Osteoblast (primary cell): ENCODE data around the gene WIPF3. TPM values are rescaled to one million over a fixed set of nuclear protein-coding genes. Genes with fewer than 3 reads are reported as not detected.

Source experiments
- DNase-seq: peaks from one replicate; pipeline ENCODE4 v3.0.0; 2011; ENCODE audit warnings: low spot score, mixed read lengths; ENCODE audit not compliant: insufficient read length; ENCODE audit errors: missing footprints
- H2AFZ ChIP-seq: 2 replicates; pipeline ENCODE4 v1.6.0; 2011; ENCODE audit warnings: mild to moderate bottlenecking, low read length
- H3K27ac ChIP-seq: 2 replicates; pipeline ENCODE4 v1.5.1; 2011; ENCODE audit warnings: mild to moderate bottlenecking, low read depth, low read length, moderate library complexity
- H3K27me3 ChIP-seq: 2 replicates; pipeline ENCODE4 v1.6.0; 2012; ENCODE audit warnings: mild to moderate bottlenecking, control low read depth, inconsistent platforms, low read length, moderate library complexity; ENCODE audit not compliant: insufficient read depth
- H3K36me3 ChIP-seq: 2 replicates; pipeline ENCODE4 v1.5.1; 2011; ENCODE audit warnings: mild to moderate bottlenecking, low read length, control low read depth, moderate library complexity; ENCODE audit not compliant: insufficient read depth
- H3K4me1 ChIP-seq: 2 replicates; pipeline ENCODE4 v1.5.1; 2011; ENCODE audit warnings: mild to moderate bottlenecking, low read length, control low read depth, moderate library complexity; ENCODE audit not compliant: insufficient read depth
- H3K4me2 ChIP-seq: 2 replicates; pipeline ENCODE4 v1.6.0; 2011; ENCODE audit warnings: mild to moderate bottlenecking, low read length; ENCODE audit not compliant: insufficient read depth
- H3K4me3 ChIP-seq: fragments of 200-600 bp; sonication (generic); 3 replicates; pipeline ENCODE4 v1.5.1; 2012; ENCODE audit warnings: mild to moderate bottlenecking, low read length, inconsistent platforms; ENCODE audit not compliant: insufficient read depth
- H3K79me2 ChIP-seq: 2 replicates; pipeline ENCODE4 v1.6.0; 2012; ENCODE audit warnings: mild to moderate bottlenecking, low read length, control low read depth, inconsistent platforms; ENCODE audit not compliant: insufficient read depth
- H3K9me3 ChIP-seq: 2 replicates; pipeline ENCODE4 v1.5.1; 2011; ENCODE audit warnings: low read depth, low read length, control low read depth
- H4K20me1 ChIP-seq: 2 replicates; pipeline ENCODE4 v1.6.0; 2012; ENCODE audit warnings: mild to moderate bottlenecking, low read length, control low read depth; ENCODE audit not compliant: insufficient read depth
- total RNA-seq: library from RNA; depleted of rRNA; stranded (reverse); fragments of >200 nt; gene quantifications from 2 replicates; pipeline ENCODE4 v1.2.3, GENCODE V29; 2012
- TF ChIP-seq, protein P1 (sequence below): IDR thresholded peaks from 2 replicates; pipeline ENCODE4 v1.5.1; 2011; ENCODE audit warnings: mild to moderate bottlenecking, low read depth, low read length, moderate library complexity; ENCODE audit errors: extremely low read depth

The WIPF3 gene
- total RNA-seq, 1 donor, result not detected

DNA sequence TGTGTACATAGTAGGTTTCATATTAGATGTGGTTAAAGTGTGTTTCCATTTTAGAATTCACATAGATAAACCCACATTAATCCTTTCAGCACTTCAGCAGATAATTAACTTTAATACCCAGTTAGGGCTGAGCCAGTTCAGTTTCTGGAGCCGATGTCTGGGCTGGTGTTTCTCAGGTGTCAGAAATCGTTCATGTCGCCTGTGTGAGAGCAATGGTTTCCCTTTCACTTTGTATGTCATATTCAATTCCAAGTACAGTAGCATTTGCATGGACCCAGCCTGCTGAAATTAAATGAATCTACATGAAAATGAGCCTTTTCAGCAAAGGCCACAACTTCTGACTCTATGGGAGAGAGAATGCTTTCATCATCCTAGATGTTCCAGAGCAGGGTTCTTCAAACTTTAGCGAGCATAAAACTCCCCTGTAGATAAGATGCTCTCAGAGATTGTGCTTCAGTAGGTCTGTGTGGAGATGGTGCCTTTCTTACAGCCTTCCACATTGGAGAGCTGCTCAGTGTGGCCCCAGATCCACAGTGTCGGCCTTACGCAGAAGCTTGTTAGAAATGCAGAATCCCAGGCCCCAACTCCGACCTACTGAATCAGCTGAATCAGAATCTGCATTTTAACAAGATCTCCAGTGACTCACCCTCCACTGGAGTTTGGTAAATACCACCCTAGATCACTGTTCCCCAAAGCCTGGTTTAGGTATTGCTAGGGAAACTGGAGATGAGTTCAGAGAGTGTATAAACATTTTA lies 19.6 kb downstream of the WIPF3 start:
- no peak overlapping the region for H3K27ac ChIP-seq
- TF ChIP-seq, protein P1, sequence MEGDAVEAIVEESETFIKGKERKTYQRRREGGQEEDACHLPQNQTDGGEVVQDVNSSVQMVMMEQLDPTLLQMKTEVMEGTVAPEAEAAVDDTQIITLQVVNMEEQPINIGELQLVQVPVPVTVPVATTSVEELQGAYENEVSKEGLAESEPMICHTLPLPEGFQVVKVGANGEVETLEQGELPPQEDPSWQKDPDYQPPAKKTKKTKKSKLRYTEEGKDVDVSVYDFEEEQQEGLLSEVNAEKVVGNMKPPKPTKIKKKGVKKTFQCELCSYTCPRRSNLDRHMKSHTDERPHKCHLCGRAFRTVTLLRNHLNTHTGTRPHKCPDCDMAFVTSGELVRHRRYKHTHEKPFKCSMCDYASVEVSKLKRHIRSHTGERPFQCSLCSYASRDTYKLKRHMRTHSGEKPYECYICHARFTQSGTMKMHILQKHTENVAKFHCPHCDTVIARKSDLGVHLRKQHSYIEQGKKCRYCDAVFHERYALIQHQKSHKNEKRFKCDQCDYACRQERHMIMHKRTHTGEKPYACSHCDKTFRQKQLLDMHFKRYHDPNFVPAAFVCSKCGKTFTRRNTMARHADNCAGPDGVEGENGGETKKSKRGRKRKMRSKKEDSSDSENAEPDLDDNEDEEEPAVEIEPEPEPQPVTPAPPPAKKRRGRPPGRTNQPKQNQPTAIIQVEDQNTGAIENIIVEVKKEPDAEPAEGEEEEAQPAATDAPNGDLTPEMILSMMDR, result no peak
- H3K4me1 ChIP-seq, result no peaks in the 10 kb centered on the region
- peaks cover 9% of the 10 kb centered on the region for H3K27me3 ChIP-seq
- no peaks in the 10 kb centered on the region for H3K79me2 ChIP-seq
- H3K4me3 ChIP-seq, result no peak overlapping the region
- H3K4me2 ChIP-seq, result no peak overlapping the region
- H3K36me3 ChIP-seq, result no peaks in the 10 kb centered on the region
- no peak overlapping the region for H2AFZ ChIP-seq
- DNase-seq, result no peak
- H4K20me1 ChIP-seq, result no peaks in the 10 kb centered on the region
- no peaks in the 10 kb centered on the region for H3K9me3 ChIP-seq

DNA sequence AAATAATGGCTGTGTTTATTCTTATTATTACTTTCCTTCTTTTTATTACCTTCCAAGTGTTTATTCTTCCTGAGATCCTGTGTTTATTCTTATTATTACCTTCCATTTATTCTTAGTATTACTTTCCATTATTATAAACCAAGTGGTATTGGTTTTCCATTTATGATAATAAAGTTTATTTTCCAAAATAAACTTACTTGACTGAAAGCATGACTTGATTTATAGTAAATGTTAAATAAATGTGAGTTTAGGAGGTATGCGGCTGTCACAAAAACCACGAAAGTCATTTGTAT lies 20.2 kb downstream of the WIPF3 start:
- Histone ChIP-seq H3K27me3 (peaks cover 9% of the 10 kb centered on the region), H4K20me1 (no peaks in the 10 kb centered on the region), H3K36me3 (no peaks in the 10 kb centered on the region), H2AFZ (no peak overlapping the region), H3K27ac (no peak overlapping the region), H3K4me3 (no peak overlapping the region), H3K4me2 (no peak overlapping the region), H3K9me3 (no peaks in the 10 kb centered on the region), H3K4me1 (no peaks in the 10 kb centered on the region), H3K79me2 (no peaks in the 10 kb centered on the region)
- TF ChIP-seq, protein P1, result no peak
- no peak for DNase-seq

DNA sequence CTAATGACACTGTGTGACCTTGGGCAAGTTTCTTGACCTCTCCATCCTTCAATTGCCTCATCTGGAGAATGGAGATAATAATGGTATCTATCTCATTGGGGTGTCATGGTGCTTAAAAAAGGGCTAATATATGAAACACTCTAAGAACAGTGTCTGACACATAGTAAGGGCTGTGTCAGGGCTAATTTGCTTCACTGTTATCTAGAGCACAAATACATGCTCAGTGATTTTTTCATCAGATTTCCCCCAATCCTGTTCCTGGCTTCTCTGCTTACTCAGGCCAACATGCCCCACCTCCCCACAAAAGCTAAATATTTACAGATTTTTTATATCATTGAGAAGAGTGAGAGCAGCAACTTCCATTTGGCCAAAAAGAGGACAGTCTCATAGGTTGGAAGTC lies 20.6 kb downstream of the WIPF3 start:
- Histone ChIP-seq H3K36me3 (no peaks in the 10 kb centered on the region), H3K9me3 (no peaks in the 10 kb centered on the region), H3K4me1 (no peaks in the 10 kb centered on the region), H3K27me3 (peaks cover 9% of the 10 kb centered on the region), H3K4me2 (no peak overlapping the region), H3K4me3 (no peak overlapping the region), H4K20me1 (no peaks in the 10 kb centered on the region), H2AFZ (no peak overlapping the region), H3K79me2 (no peaks in the 10 kb centered on the region), H3K27ac (no peak overlapping the region)
- DNase-seq, result no peak
- TF ChIP-seq, protein P1, result no peak

DNA sequence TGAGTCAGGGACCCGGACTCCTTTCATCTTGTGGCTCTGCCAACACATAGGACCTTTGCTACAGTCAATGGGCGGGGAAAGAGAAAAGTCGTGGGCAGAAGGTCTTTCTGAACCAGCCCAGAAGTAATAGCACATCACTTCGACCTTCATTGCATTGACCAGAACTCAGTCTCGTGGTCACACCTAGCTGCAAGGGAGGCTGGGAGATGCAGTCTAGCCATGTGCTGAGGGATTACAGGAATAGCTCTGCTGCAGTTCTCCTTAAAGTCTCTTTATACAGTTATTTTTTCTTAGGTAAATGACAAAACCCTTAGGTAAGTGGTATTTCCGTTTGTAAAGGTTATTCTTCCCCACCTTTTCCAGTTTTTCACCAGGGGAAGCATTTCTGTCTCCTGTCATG lies 25.4 kb downstream of the WIPF3 start:
- no peak for DNase-seq
- H3K9me3 ChIP-seq, result no peaks in the 10 kb centered on the region
- H2AFZ ChIP-seq, result no peak overlapping the region
- TF ChIP-seq, protein P1, result no peak
- H4K20me1 ChIP-seq, result no peaks in the 10 kb centered on the region
- no peaks in the 10 kb centered on the region for H3K4me1 ChIP-seq
- H3K4me3 ChIP-seq, result no peak overlapping the region
- no peaks in the 10 kb centered on the region for H3K27me3 ChIP-seq
- no peaks in the 10 kb centered on the region for H3K36me3 ChIP-seq
- no peaks in the 10 kb centered on the region for H3K79me2 ChIP-seq
- H3K27ac ChIP-seq, result no peak overlapping the region
- H3K4me2 ChIP-seq, result no peak overlapping the region
